Glomerular endothelial cell (primary cell): Measurements from ENCODE around the gene RBM33. TPM values are rescaled to one million over a fixed set of nuclear protein-coding genes. Genes with fewer than 3 reads are reported as not detected.

Source experiments
- DNase-seq: peaks from one replicate; pipeline ENCODE4 v3.0.0-alpha.2; 2011; ENCODE audit warnings: low read depth, low spot score; ENCODE audit errors: extremely low read depth
- total RNA-seq: library from RNA; depleted of rRNA; stranded (reverse); fragments of >200 nt; gene quantifications from 2 replicates; pipeline ENCODE4 v1.2.3, GENCODE V29; 2015

Gene RBM33
- total RNA-seq, 1 donor from 2014 or later, result 34.6 TPM

- no peak for DNase-seq
Measured at GRCh38 chr7:155621418-155621980, 23.0 kb upstream of the RBM33 start.

- DNase-seq, result no peak
Measured at GRCh38 chr7:155624412-155624811, 20.0 kb upstream of the RBM33 start.

- no peak for DNase-seq
Measured at GRCh38 chr7:155625557-155625956, 18.9 kb upstream of the RBM33 start.

- no peak for DNase-seq
Measured at GRCh38 chr7:155629171-155629570, 15.3 kb upstream of the RBM33 start.

GRCh38 chr7:155631155-155631554, 13.3 kb upstream of the RBM33 start:
- DNase-seq, result no peak

GRCh38 chr7:155635817-155636216, 8.6 kb upstream of the RBM33 start:
- DNase-seq, result no peak

GRCh38 chr7:155637155-155637554, 7.3 kb upstream of the RBM33 start:
- no peak for DNase-seq

- DNase-seq, result no peak
Measured at GRCh38 chr7:155638366-155638765, 6.1 kb upstream of the RBM33 start.

- no peak for DNase-seq
Measured at GRCh38 chr7:155639958-155640520, 4.4 kb upstream of the RBM33 start.

- DNase-seq, result no peak
Measured at GRCh38 chr7:155640629-155641028, 3.8 kb upstream of the RBM33 start.

GRCh38 chr7:155643804-155644177, 670 bp upstream of the RBM33 start:
- no peak for DNase-seq

- DNase-seq, result no peak
Measured at GRCh38 chr7:155644971-155645509, 579 bp downstream of the RBM33 start.

GRCh38 chr7:155645662-155646061, 1.2 kb downstream of the RBM33 start:
- no peak for DNase-seq

- no peak for DNase-seq
Measured at GRCh38 chr7:155646669-155647068, 2.2 kb downstream of the RBM33 start.

- no peak for DNase-seq
Measured at GRCh38 chr7:155647302-155647701, 2.8 kb downstream of the RBM33 start.

GRCh38 chr7:155647734-155648133, 3.3 kb downstream of the RBM33 start:
- no peak for DNase-seq

GRCh38 chr7:155648752-155649339, 4.4 kb downstream of the RBM33 start:
- no peak for DNase-seq

- DNase-seq, result no peak
Measured at GRCh38 chr7:155649588-155649987, 5.1 kb downstream of the RBM33 start.

GRCh38 chr7:155652156-155653114, 8.0 kb downstream of the RBM33 start:
- no peak for DNase-seq

GRCh38 chr7:155653803-155654202, 9.3 kb downstream of the RBM33 start:
- DNase-seq, result no peak

GRCh38 chr7:155656891-155657290, 12.4 kb downstream of the RBM33 start:
- no peak for DNase-seq
